Fibroblast of pulmonary artery (primary cell): ENCODE measurements around the gene NEDD4L.

Source experiments
- DNase-seq: peaks from one replicate; pipeline ENCODE4 v3.0.0-alpha.2; 2010; ENCODE audit warnings: low read depth
- H3K4me3 ChIP-seq: replicated peaks from 2 replicates; pipeline ENCODE4 v1.5.1; 2011; ENCODE audit warnings: low read depth, mild to moderate bottlenecking, control low read depth, low read length, moderate library complexity
- CTCF ChIP-seq: IDR thresholded peaks from 2 replicates; pipeline ENCODE4 v1.5.1; 2011; ENCODE audit warnings: mild to moderate bottlenecking, control low read depth, low read length, inconsistent platforms; ENCODE audit errors: missing control alignments

The NEDD4L gene

GRCh38 chr18:58354051-58354450 is 310.0 kb downstream of the NEDD4L start:
- DNase-seq: no peak
- TF ChIP-seq CTCF: no peak
- H3K4me3 ChIP-seq: no peak overlapping the region

- no peak for TF ChIP-seq CTCF
- DNase-seq: no peak
- H3K4me3 ChIP-seq: no peak overlapping the region
Measured at GRCh38 chr18:58354791-58355190, 310.8 kb downstream of the NEDD4L start.

GRCh38 chr18:58355243-58355642 is 311.2 kb downstream of the NEDD4L start:
- no peak for TF ChIP-seq CTCF
- no peak overlapping the region for H3K4me3 ChIP-seq
- DNase-seq: no peak

- no peak for DNase-seq
- no peak for TF ChIP-seq CTCF
- H3K4me3 ChIP-seq: no peak overlapping the region
Measured at GRCh38 chr18:58359218-58359617, 315.2 kb downstream of the NEDD4L start.

GRCh38 chr18:58359620-58360019 is 315.6 kb downstream of the NEDD4L start:
- no peak for DNase-seq
- no peak for TF ChIP-seq CTCF
- H3K4me3 ChIP-seq: no peak overlapping the region

GRCh38 chr18:58360324-58360723 is 316.3 kb downstream of the NEDD4L start:
- no peak for DNase-seq
- TF ChIP-seq CTCF: no peak
- no peak overlapping the region for H3K4me3 ChIP-seq

- peak; percentile 58 for DNase-seq
Measured at GRCh38 chr18:58361212-58361611, 317.2 kb downstream of the NEDD4L start.

More at GRCh38 chr18:58361212-58361611, 317.2 kb downstream of the NEDD4L start:
- peak overlapping the region; percentile 30 for H3K4me3 ChIP-seq
- no peak for TF ChIP-seq CTCF
